HepG2 (cell line): ENCODE results near the gene DAAM2. TPM values are rescaled to one million over a fixed set of nuclear protein-coding genes. Genes with fewer than 3 reads are reported as not detected.

Experiments used
- ATAC-seq: fragments of 200-7000 bp; cut with Tn5 transposase; 3 replicates; pipeline ENCODE4 v1.9.1; 2020; ENCODE audit warnings: mild to moderate bottlenecking, moderate library complexity
- BruUV-seq: library from RNA; stranded (reverse); fragments of 400-500 nt; replicated peaks from 2 replicates; lab custom pipeline; 2021; lab: Mats Ljungman, UMichigan
- CTCF ChIA-PET: fragments of 300-600 bp; formaldehyde crosslinking; extraction: SDS; loops from one replicate; lab custom pipeline; 2021; ENCODE audit warnings: low total read pairs, inconsistent platforms, low intra/inter-chr PET ratio; lab: Yijun Ruan, JAX
- POLR2A ChIA-PET: fragments of 350-600 bp; sonication (Branson Sonifier 250); formaldehyde crosslinking; loops from one replicate; lab custom pipeline; 2020; ENCODE audit warnings: antibody characterized with exemption, inconsistent platforms; lab: Yijun Ruan, JAX
- DNase-seq: peaks from one replicate; pipeline ENCODE4 v3.0.0-alpha.2; 2015; ENCODE audit warnings: low spot score
- FAIRE-seq: peaks from 3 replicates; lab custom pipeline; 2011; peaks lifted over from hg19 to GRCh38; lab: Jason Lieb, UNC
- H2AFZ ChIP-seq: one replicate; pipeline ENCODE4 v1.6.1; 2011; ENCODE audit warnings: low read length, inconsistent platforms
- H3K27ac ChIP-seq: fragments of 300-600 bp; 3 replicates; pipeline ENCODE4 v1.8.0; 2011; ENCODE audit warnings: mixed run types, mild to moderate bottlenecking, mixed read lengths, low read length, inconsistent platforms; ENCODE audit not compliant: insufficient read depth; ENCODE audit errors: extremely low read length
- H3K27me3 ChIP-seq, 2 experiments: fragments of 200-600 bp in 1 of 2; 2 replicates in 1 of 2; 3 replicates in 1 of 2; pipeline versions ENCODE4 v1.6.0 to v1.8.0; 2011; ENCODE audit warnings: low read length in 2 of 2, mild to moderate bottlenecking in 2 of 2, moderate library complexity in 2 of 2, inconsistent platforms in 1 of 2; ENCODE audit not compliant: insufficient read depth in 2 of 2, control insufficient read depth in 1 of 2
- H3K36me3 ChIP-seq, 2 experiments: fragments of 200-600 bp in 1 of 2; replicated peaks in 1 of 2; 2 replicates in 1 of 2; 3 replicates in 1 of 2; pipeline versions ENCODE4 v1.5.1 to v1.8.0; 2011; ENCODE audit warnings: low read length in 2 of 2, inconsistent platforms in 1 of 2; ENCODE audit not compliant: insufficient read depth in 2 of 2, control insufficient read depth in 1 of 2
- H3K4me1 ChIP-seq: 2 replicates; pipeline ENCODE4 v1.5.1; 2012; ENCODE audit warnings: low read length, inconsistent platforms; ENCODE audit not compliant: insufficient read depth
- H3K4me2 ChIP-seq: 2 replicates; pipeline ENCODE4 v1.6.0; 2011; ENCODE audit warnings: low read depth, low read length, inconsistent platforms
- H3K4me3 ChIP-seq, 3 experiments: fragments of 200-600 bp in 1 of 3; sonication (generic), shearing (Covaris generic) in 1 of 3; replicated peaks in 1 of 3; 2 replicates each; pipeline ENCODE4 v1.5.1; 2011 to 2016; ENCODE audit warnings: low read length in 3 of 3, inconsistent platforms in 2 of 3, low read depth in 2 of 3, mild to moderate bottlenecking in 2 of 3, control low read depth in 1 of 3, mixed read lengths in 1 of 3; ENCODE audit not compliant: insufficient read depth in 1 of 3
- H3K79me2 ChIP-seq: one replicate; pipeline ENCODE4 v1.6.1; 2011; ENCODE audit warnings: low read length, inconsistent platforms; ENCODE audit not compliant: insufficient read depth
- H3K9ac ChIP-seq: 2 replicates; pipeline ENCODE4 v1.6.0; 2011; ENCODE audit warnings: mild to moderate bottlenecking, low read depth, low read length, inconsistent platforms; ENCODE audit not compliant: insufficient read depth
- H3K9me3 ChIP-seq: 2 replicates; pipeline ENCODE4 v1.5.1; 2012; ENCODE audit warnings: mild to moderate bottlenecking, low read length
- H4K20me1 ChIP-seq: 2 replicates; pipeline ENCODE4 v1.6.0; 2011; ENCODE audit warnings: inconsistent platforms, mild to moderate bottlenecking, low read length, moderate library complexity; ENCODE audit not compliant: insufficient read depth
- ASH2L ChIP-seq: fragments of 300-600, 200-600 bp; sonication (generic); IDR thresholded peaks from 2 replicates; pipeline ENCODE4 v1.7.0; 2017; ENCODE audit warnings: low read depth, mild to moderate bottlenecking, moderate library complexity, mixed read lengths, low read length; ENCODE audit not compliant: insufficient read length
- DR1 ChIP-seq: sonication (generic); formaldehyde crosslinking; IDR thresholded peaks from 2 replicates; pipeline ENCODE4 v1.8.0; 2021; ENCODE audit warnings: mild to moderate bottlenecking, missing genetic modification reagents, inconsistent platforms
- FOXA1 ChIP-seq, 2 experiments: fragments of 450-650 bp in 1 of 2; sonication (generic) in 1 of 2; formaldehyde crosslinking in 1 of 2; IDR thresholded peaks; 2 replicates each; pipeline versions ENCODE4 v1.4.0 to v1.6.1; 2016 to 2020; ENCODE audit warnings: missing genetic modification reagents in 1 of 2
- HOXA3 ChIP-seq: sonication (generic); formaldehyde crosslinking; IDR thresholded peaks from 2 replicates; pipeline ENCODE4 v1.5.0; 2020; ENCODE audit warnings: missing genetic modification reagents
- JUND ChIP-seq: sonication (generic); formaldehyde crosslinking; IDR thresholded peaks from 2 replicates; pipeline ENCODE4 v1.8.0; 2022; ENCODE audit warnings: mild to moderate bottlenecking, missing genetic modification reagents
- NFE2 ChIP-seq: sonication (generic); formaldehyde crosslinking; IDR thresholded peaks from 2 replicates; pipeline ENCODE4 v1.4.0; 2020; ENCODE audit warnings: missing genetic modification reagents
- SOX13 ChIP-seq, 3 experiments: fragments of 450-650 bp in 1 of 3; sonication (generic) in 1 of 3; formaldehyde crosslinking in 1 of 3; IDR thresholded peaks in 2 of 3; conservative IDR thresholded peaks in 1 of 3; 2 replicates each; pipeline versions ENCODE4 v1.5.0 to v1.6.1; 2016 to 2020; ENCODE audit warnings: antibody characterized with exemption in 1 of 3, mild to moderate bottlenecking in 1 of 3, missing compliant biosample characterization in 1 of 3, missing genetic modification reagents in 1 of 3, moderate library complexity in 1 of 3
- TEAD3 ChIP-seq: optimal IDR thresholded peaks from 2 replicates; pipeline ENCODE3; 2016; ENCODE audit warnings: borderline replicate concordance
- ZIK1 ChIP-seq: sonication (generic); formaldehyde crosslinking; IDR thresholded peaks from 2 replicates; pipeline ENCODE4 v1.5.0; 2020; ENCODE audit warnings: mild to moderate bottlenecking, low read depth, missing genetic modification reagents, borderline replicate concordance
- ZNF615 ChIP-seq: sonication (generic); formaldehyde crosslinking; IDR thresholded peaks from 2 replicates; pipeline ENCODE4 v1.5.0; 2020; ENCODE audit warnings: mild to moderate bottlenecking, missing genetic modification reagents, borderline replicate concordance
- ZNF749 ChIP-seq: sonication (generic); formaldehyde crosslinking; IDR thresholded peaks from 2 replicates; pipeline ENCODE4 v1.8.0; 2022; ENCODE audit warnings: mild to moderate bottlenecking, missing genetic modification reagents, moderate library complexity, borderline replicate concordance
- WGBS: methylation state at CpG from one replicate; pipeline ENCODE4 v1.1.6; 2017; ENCODE audit warnings: low lambda C conversion rate; 5-methylcytosine and 5-hydroxymethylcytosine counted together
- in situ Hi-C: cut with HindIII; loops from 2 replicates; pipeline ENCODE4 v1.10.0; 2017; ENCODE audit warnings: low pct_unique_long_range_greater_than_20kb; ENCODE audit not compliant: extremely low pct_ligation_motif_present
- intact Hi-C: fragments of 100-400 bp; cut with micrococcal nuclease; formaldehyde crosslinking; loops from one replicate; pipeline ENCODE4 v1.10.0; 2022; ENCODE audit not compliant: unreplicated experiment
- polyA plus RNA-seq, 8 experiments: library from polyadenylated mRNA; depleted of rRNA in 3 of 8; stranded (reverse) in 7 of 8; unstranded in 1 of 8; fragments of >200 nt; fragmentation: Illumina TruSeq in 4 of 8; extraction: Trizol in 4 of 8; gene quantifications; 2 replicates each; pipeline versions ENCODE4 v1.2.1 to v1.2.3, GENCODE V29; 2011 to 2016; ENCODE audit warnings: low read depth in 4 of 8, missing spikeins in 1 of 8, mixed read lengths in 1 of 8; ENCODE audit not compliant: insufficient read depth in 1 of 8
- total RNA-seq, 5 experiments: library from RNA; depleted of rRNA; stranded (reverse); fragments of >200 nt; fragmentation: Illumina TruSeq; extraction: Trizol; gene quantifications; 2 replicates each; pipeline ENCODE4 v1.2.3, GENCODE V29; 2016; ENCODE audit warnings: low read depth in 1 of 5
- TF ChIP-seq, protein P1 (sequence below): sonication (generic); formaldehyde crosslinking; IDR thresholded peaks from 2 replicates; pipeline ENCODE4 v1.4.0; 2020; ENCODE audit warnings: missing genetic modification reagents
- TF ChIP-seq, protein P2 (sequence below): sonication (generic); formaldehyde crosslinking; IDR thresholded peaks from 2 replicates; pipeline ENCODE4 v1.8.1; 2022; ENCODE audit warnings: mild to moderate bottlenecking, missing genetic modification reagents
- TF ChIP-seq, protein P3 (sequence below): sonication (generic); formaldehyde crosslinking; IDR thresholded peaks from 2 replicates; pipeline ENCODE4 v1.8.1; 2023; ENCODE audit warnings: mild to moderate bottlenecking, missing genetic modification reagents

The DAAM2 gene
- total and polyA plus RNA-seq, 2 of the 13 experiments (the other 11 are each of a cell fraction or from before 2014, with no cell fraction given): 0.01 TPM; not detected in 1

DNA sequence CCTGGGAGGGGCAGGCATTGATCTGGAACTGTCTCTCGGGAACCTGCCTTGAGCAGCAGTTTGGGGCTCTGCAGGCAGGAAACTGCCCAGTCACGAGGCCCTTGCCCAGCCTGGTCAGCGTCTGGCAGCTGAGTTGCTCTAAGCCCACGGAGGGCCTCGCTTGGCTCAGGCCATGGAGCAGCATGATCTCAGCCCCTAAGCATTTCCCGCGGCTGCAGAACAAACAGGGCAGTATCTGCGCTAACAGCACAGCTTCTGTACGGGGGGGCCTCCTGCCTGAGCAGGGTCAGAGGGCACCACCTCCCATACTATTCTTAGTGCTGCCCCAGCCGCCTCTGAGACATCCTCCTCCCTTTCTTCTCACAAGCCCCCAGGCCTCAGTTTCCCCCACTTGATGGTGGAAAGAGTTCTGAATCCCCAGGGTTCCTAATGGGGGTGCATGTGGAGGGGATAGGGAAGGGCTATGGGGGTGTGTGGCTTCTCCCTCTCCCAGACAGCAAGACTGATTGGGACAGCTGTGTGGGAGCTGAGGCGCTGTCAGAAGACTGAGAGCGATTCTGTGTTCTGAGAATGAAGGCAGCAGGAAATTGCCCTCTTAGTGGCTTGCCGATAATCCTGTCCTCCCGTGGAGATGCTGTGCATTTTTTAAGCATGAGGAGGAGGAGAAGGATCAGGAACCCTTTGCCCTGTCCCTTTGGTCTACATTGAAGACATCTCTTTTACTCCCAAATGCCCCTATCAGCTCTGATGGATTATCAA is 95.7 kb downstream of the DAAM2 start:
- H3K4me3 ChIP-seq: no peak overlapping the region
- WGBS: 31% methylated on average over 7 of the region's 14 CpGs
- FAIRE-seq (peak; percentile 28), DNase-seq (peak; percentile 85), ATAC-seq (peak; percentile 94)
- H3K9me3 ChIP-seq: no peaks in the 10 kb centered on the region
- POLR2A ChIA-PET: interaction anchor here (1.0 kb wide), 1 partner anchor 8 kb away, joined by 3 read pairs; no protein-coding TSS in a partner anchor
- no peak overlapping the region for H3K27ac ChIP-seq
- H3K4me2 ChIP-seq: peak overlapping the region; percentile 13; the same call in 1 of the 2 replicates
- in situ Hi-C loops (loop anchor here (10.0 kb wide), 1 partner anchor 533 kb away; no protein-coding TSS in a partner anchor), intact Hi-C loops (no loop called here)
- CTCF ChIA-PET: no interaction called here
- no peaks in the 10 kb centered on the region for H3K79me2 ChIP-seq
- no peak overlapping the region for H3K9ac ChIP-seq
- H3K27me3 ChIP-seq: peaks cover 0 to 7% of the 10 kb centered on the region in 2 experiments; a peak in 1 of 5 replicates
- no peak overlapping the region for H2AFZ ChIP-seq
- BruUV-seq: no TSS peak
- H4K20me1 ChIP-seq: no peaks in the 10 kb centered on the region
- H3K36me3 ChIP-seq: no peaks in the 10 kb centered on the region
- H3K4me1 ChIP-seq: peaks cover 25% of the 10 kb centered on the region
- TF ChIP-seq JUND (peak; percentile 96), ZIK1 (no peak), ZNF749 (CRISPR knock-in tag) (0 out of 2 replicates have a peak, but pooled peaks have one; percentile 37), ZNF615 (no peak), ASH2L (no peak), NFE2 (peak; percentile 48; the same call in 1 of the 2 replicates), SOX13 (IDR thresholded peaks at IDR 0.05) (no peak), SOX13 (CRISPR knock-in tag; conservative IDR thresholded peaks at IDR 0.05 in 1 of 2, IDR thresholded peaks at IDR 0.05 in 1 of 2) (peak in 1 of 2 experiments; percentile 36; a peak in 1 of 4 replicates), FOXA1 (IDR thresholded peaks at IDR 0.05) (no peak), FOXA1 (CRISPR knock-in tag; IDR thresholded peaks at IDR 0.05) (peak; percentile 80), HOXA3 (CRISPR knock-in tag) (peak; percentile 58; the same call in 1 of the 2 replicates), DR1 (CRISPR knock-in tag) (no peak), TEAD3 (CRISPR knock-in tag) (peak; percentile 94)
- TF ChIP-seq, protein P1, sequence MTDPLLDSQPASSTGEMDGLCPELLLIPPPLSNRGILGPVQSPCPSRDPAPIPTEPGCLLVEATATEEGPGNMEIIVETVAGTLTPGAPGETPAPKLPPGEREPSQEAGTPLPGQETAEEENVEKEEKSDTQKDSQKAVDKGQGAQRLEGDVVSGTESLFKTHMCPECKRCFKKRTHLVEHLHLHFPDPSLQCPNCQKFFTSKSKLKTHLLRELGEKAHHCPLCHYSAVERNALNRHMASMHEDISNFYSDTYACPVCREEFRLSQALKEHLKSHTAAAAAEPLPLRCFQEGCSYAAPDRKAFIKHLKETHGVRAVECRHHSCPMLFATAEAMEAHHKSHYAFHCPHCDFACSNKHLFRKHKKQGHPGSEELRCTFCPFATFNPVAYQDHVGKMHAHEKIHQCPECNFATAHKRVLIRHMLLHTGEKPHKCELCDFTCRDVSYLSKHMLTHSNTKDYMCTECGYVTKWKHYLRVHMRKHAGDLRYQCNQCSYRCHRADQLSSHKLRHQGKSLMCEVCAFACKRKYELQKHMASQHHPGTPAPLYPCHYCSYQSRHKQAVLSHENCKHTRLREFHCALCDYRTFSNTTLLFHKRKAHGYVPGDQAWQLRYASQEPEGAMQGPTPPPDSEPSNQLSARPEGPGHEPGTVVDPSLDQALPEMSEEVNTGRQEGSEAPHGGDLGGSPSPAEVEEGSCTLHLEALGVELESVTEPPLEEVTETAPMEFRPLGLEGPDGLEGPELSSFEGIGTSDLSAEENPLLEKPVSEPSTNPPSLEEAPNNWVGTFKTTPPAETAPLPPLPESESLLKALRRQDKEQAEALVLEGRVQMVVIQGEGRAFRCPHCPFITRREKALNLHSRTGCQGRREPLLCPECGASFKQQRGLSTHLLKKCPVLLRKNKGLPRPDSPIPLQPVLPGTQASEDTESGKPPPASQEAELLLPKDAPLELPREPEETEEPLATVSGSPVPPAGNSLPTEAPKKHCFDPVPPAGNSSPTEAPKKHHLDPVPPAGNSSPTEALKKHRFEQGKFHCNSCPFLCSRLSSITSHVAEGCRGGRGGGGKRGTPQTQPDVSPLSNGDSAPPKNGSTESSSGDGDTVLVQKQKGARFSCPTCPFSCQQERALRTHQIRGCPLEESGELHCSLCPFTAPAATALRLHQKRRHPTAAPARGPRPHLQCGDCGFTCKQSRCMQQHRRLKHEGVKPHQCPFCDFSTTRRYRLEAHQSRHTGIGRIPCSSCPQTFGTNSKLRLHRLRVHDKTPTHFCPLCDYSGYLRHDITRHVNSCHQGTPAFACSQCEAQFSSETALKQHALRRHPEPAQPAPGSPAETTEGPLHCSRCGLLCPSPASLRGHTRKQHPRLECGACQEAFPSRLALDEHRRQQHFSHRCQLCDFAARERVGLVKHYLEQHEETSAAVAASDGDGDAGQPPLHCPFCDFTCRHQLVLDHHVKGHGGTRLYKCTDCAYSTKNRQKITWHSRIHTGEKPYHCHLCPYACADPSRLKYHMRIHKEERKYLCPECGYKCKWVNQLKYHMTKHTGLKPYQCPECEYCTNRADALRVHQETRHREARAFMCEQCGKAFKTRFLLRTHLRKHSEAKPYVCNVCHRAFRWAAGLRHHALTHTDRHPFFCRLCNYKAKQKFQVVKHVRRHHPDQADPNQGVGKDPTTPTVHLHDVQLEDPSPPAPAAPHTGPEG (CRISPR knock-in tag): no peak
- TF ChIP-seq, protein P2, sequence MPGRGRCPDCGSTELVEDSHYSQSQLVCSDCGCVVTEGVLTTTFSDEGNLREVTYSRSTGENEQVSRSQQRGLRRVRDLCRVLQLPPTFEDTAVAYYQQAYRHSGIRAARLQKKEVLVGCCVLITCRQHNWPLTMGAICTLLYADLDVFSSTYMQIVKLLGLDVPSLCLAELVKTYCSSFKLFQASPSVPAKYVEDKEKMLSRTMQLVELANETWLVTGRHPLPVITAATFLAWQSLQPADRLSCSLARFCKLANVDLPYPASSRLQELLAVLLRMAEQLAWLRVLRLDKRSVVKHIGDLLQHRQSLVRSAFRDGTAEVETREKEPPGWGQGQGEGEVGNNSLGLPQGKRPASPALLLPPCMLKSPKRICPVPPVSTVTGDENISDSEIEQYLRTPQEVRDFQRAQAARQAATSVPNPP (CRISPR knock-in tag): no peak
- TF ChIP-seq, protein P3, sequence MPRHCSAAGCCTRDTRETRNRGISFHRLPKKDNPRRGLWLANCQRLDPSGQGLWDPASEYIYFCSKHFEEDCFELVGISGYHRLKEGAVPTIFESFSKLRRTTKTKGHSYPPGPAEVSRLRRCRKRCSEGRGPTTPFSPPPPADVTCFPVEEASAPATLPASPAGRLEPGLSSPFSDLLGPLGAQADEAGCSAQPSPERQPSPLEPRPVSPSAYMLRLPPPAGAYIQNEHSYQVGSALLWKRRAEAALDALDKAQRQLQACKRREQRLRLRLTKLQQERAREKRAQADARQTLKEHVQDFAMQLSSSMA (CRISPR knock-in tag): 0 out of 2 replicates have a peak, but pooled peaks have one; percentile 42
